Activated CD4-positive, alpha-beta T cell treated with anti-CD3 and anti-CD28 coated beads for 36 hours (primary cell): Measurements from ENCODE around the gene SKIC3. TPM values are rescaled to one million over a fixed set of nuclear protein-coding genes. Genes with fewer than 3 reads are reported as not detected.

Experiments used
- ATAC-seq: fragments of 200-7000 bp; cut with Tn5 transposase; one replicate; pipeline ENCODE4 v1.10.0; 2021; ENCODE audit warnings: mild to moderate bottlenecking, moderate library complexity
- CTCF ChIA-PET: fragments of 350-600 bp; sonication (Branson Sonifier 250); formaldehyde crosslinking; loops from one replicate; lab custom pipeline; 2021; ENCODE audit warnings: antibody characterized with exemption; lab: Charles Lee
- POLR2A ChIA-PET: fragments of 350-600 bp; sonication (Branson Sonifier 250); formaldehyde crosslinking; loops from one replicate; lab custom pipeline; 2021; ENCODE audit warnings: antibody characterized with exemption, inconsistent platforms; lab: Charles Lee
- DNase-seq: peaks from one replicate; pipeline ENCODE4 v3.0.0-alpha.2; 2020
- H3K27ac Mint-ChIP-seq: one replicate; pipeline ENCODE4 v1.8.0; 2021; ENCODE audit warnings: mixed read lengths
- H3K27me3 Mint-ChIP-seq: one replicate; pipeline ENCODE4 v1.8.0; 2021; ENCODE audit warnings: mixed read lengths
- H3K36me3 Mint-ChIP-seq: one replicate; pipeline ENCODE4 v1.8.0; 2021; ENCODE audit warnings: low read depth, mixed read lengths
- H3K4me1 Mint-ChIP-seq: one replicate; pipeline ENCODE4 v1.8.0; 2021; ENCODE audit warnings: mixed read lengths
- H3K4me3 Mint-ChIP-seq: one replicate; pipeline ENCODE4 v1.8.0; 2021; ENCODE audit warnings: mild to moderate bottlenecking, moderate library complexity, mixed read lengths
- H3K9me3 Mint-ChIP-seq: one replicate; pipeline ENCODE4 v1.8.0; 2021; ENCODE audit warnings: low read depth, mixed read lengths
- intact Hi-C, 2 experiments: fragments of 100-400 bp; cut with DNase I in 1 of 2; cut with micrococcal nuclease in 1 of 2; formaldehyde crosslinking; loops; one replicate each; pipeline versions ENCODE4 v1.14.2 to v1.15.1; 2022 to 2024; cut with DNase I, micrococcal nuclease
- total RNA-seq, 2 experiments: library from RNA; stranded (reverse); gene quantifications; one replicate each; pipeline ENCODE4 v1.2.3, GENCODE V29; 2021

The SKIC3 gene
- total RNA-seq, result 10 to 100 TPM; 74.6 to 75.8 TPM

GRCh38 chr5:95554647-95555548, at the start of gene SKIC3, which contains the start of gene ARSK:
TSS of gene SKIC3 (minus strand) at chr5:95554977. CDS start at chr5:95547150, 7,827 bp downstream.
TSS of gene ARSK (plus strand) at chr5:95555101. CDS start at chr5:95555279, 178 bp downstream.
- ChIA-PET CTCF (interaction anchor here (0.6 to 1.1 kb wide), 3 partner anchors 23 to 92 kb away, joined by 3 to 4 read pairs (median 3); partner anchors contain the start of gene RFESD), POLR2A (interaction anchor here (0.6 to 1.6 kb wide), 5 partner anchors 10 to 176 kb away, joined by 3 to 10 read pairs (median 3); partner anchors contain the start of genes RFESD and RHOBTB3)
- ATAC-seq (peak; percentile 91), DNase-seq (peak; percentile 92)
- Mint-ChIP-seq H3K9me3 (no peaks in the 10 kb centered on the region), H3K4me1 (peaks cover 37% of the 10 kb centered on the region), H3K36me3 (peaks cover 11% of the 10 kb centered on the region), H3K4me3 (peak within 1 kb of the TSS; percentile 88), H3K27me3 (no peaks in the 10 kb centered on the region), H3K27ac (peak within 1 kb of the TSS; percentile 90)
- intact Hi-C loops, result loop anchor here (1.0 to 10.0 kb wide), 13 partner anchors 36 to 1630 kb away; partner anchors contain the start of genes GLRX (in 2 of the 2), ELL2 (in 1 of the 2), GPR150 (in 1 of the 2) and MCTP1 (in 1 of the 2)

- no peak overlapping the region for H3K27ac Mint-ChIP-seq
- no peaks in the 10 kb centered on the region for H3K9me3 Mint-ChIP-seq
- DNase-seq (no peak), ATAC-seq (no peak)
- ChIA-PET CTCF (interaction anchor here (1.1 kb wide), 1 partner anchor 8 kb away, joined by 3 read pairs; no protein-coding TSS in a partner anchor), POLR2A (no interaction called here)
- H3K36me3 Mint-ChIP-seq, result peaks cover 9% of the 10 kb centered on the region
- H3K27me3 Mint-ChIP-seq, result no peaks in the 10 kb centered on the region
- H3K4me1 Mint-ChIP-seq, result no peaks in the 10 kb centered on the region
- H3K4me3 Mint-ChIP-seq, result no peak overlapping the region
- intact Hi-C loops, result no loop called here
These were observed 45.8 kb upstream of the SKIC3 start for GRCh38 chr5:95600557-95600956.

GRCh38 chr5:95599252-95599651, 44.5 kb upstream of the SKIC3 start:
- Mint-ChIP-seq H3K9me3 (no peaks in the 10 kb centered on the region), H3K36me3 (peaks cover 5% of the 10 kb centered on the region), H3K4me3 (no peak overlapping the region), H3K4me1 (no peaks in the 10 kb centered on the region), H3K27ac (no peak overlapping the region), H3K27me3 (no peaks in the 10 kb centered on the region)
- intact Hi-C loops, result loop anchor here in 1 of 2 experiments (10.0 kb wide), 1 partner anchor 314 kb away; the partner anchor contains the start of gene MCTP1
- DNase-seq (no peak), ATAC-seq (no peak)
- CTCF ChIA-PET, result interaction anchor here (1.0 to 1.1 kb wide), 2 partner anchors 9 to 11 kb away, joined by 3 to 4 read pairs; no protein-coding TSS in a partner anchor
- POLR2A ChIA-PET, result no interaction called here

GRCh38 chr5:95595289-95595931, 40.6 kb upstream of the SKIC3 start:
- ATAC-seq, result no peak
- POLR2A ChIA-PET, result no interaction called here
- H3K9me3 Mint-ChIP-seq, result no peaks in the 10 kb centered on the region
- DNase-seq, result no peak
- peaks cover 24% of the 10 kb centered on the region for H3K4me1 Mint-ChIP-seq
- intact Hi-C loops, result loop anchor here in 1 of 2 experiments (10.0 kb wide), 1 partner anchor 311 kb away; the partner anchor contains the start of gene MCTP1
- no peaks in the 10 kb centered on the region for H3K27me3 Mint-ChIP-seq
- no peak overlapping the region for H3K4me3 Mint-ChIP-seq
- peaks cover 5% of the 10 kb centered on the region for H3K36me3 Mint-ChIP-seq
- CTCF ChIA-PET, result no interaction called here
- no peak overlapping the region for H3K27ac Mint-ChIP-seq

DNA sequence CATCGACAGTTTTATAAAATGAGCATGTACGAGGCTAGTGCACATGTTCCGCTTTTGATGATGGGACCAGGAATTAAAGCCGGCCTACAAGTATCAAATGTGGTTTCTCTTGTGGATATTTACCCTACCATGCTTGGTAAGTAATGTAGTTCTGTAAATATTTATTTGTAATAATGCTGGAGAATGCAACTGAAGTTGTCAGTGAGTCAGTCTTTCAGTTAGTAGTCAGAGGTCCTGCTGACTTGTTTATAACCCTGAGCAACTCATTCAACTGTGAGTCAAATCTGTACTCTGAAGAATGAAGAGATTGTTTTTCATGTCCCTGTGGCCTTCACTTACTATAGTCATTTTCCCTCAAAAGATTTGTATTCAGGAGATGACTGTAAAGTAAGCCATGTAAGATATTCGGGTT, 36.7 kb upstream of the SKIC3 start:
- no peaks in the 10 kb centered on the region for H3K9me3 Mint-ChIP-seq
- ChIA-PET CTCF (no interaction called here), POLR2A (no interaction called here)
- no peak overlapping the region for H3K4me3 Mint-ChIP-seq
- DNase-seq, result no peak
- H3K27me3 Mint-ChIP-seq, result no peaks in the 10 kb centered on the region
- peaks cover 7% of the 10 kb centered on the region for H3K36me3 Mint-ChIP-seq
- H3K4me1 Mint-ChIP-seq, result peaks cover 30% of the 10 kb centered on the region
- peak overlapping the region; percentile 62 for H3K27ac Mint-ChIP-seq
- peak; percentile 95 for ATAC-seq
- intact Hi-C loops, result loop anchor here (1.0 to 10.0 kb wide), 7 partner anchors 24 to 307 kb away; partner anchors contain the start of genes ARSK (in 2 of the 2), GPR150 (in 1 of the 2) and MCTP1 (in 1 of the 2)

- ChIA-PET CTCF (no interaction called here), POLR2A (no interaction called here)
- peak; percentile 25 for ATAC-seq
- DNase-seq, result no peak
- Mint-ChIP-seq H3K27me3 (no peaks in the 10 kb centered on the region), H3K4me1 (peaks cover 30% of the 10 kb centered on the region), H3K9me3 (no peaks in the 10 kb centered on the region), H3K36me3 (peaks cover 7% of the 10 kb centered on the region), H3K27ac (peak overlapping the region; percentile 62), H3K4me3 (no peak overlapping the region)
- intact Hi-C loops, result loop anchor here (1.0 to 10.0 kb wide), 7 partner anchors 24 to 306 kb away; partner anchors contain the start of genes ARSK (in 2 of the 2), GPR150 (in 1 of the 2) and MCTP1 (in 1 of the 2)
These were observed 36.1 kb upstream of the SKIC3 start for GRCh38 chr5:95590880-95591279.

GRCh38 chr5:95583992-95584391, 29.2 kb upstream of the SKIC3 start:
- ChIA-PET CTCF (no interaction called here), POLR2A (no interaction called here)
- no peaks in the 10 kb centered on the region for H3K27me3 Mint-ChIP-seq
- peaks cover 18% of the 10 kb centered on the region for H3K36me3 Mint-ChIP-seq
- H3K4me3 Mint-ChIP-seq, result no peak overlapping the region
- no peaks in the 10 kb centered on the region for H3K4me1 Mint-ChIP-seq
- no peak overlapping the region for H3K27ac Mint-ChIP-seq
- ATAC-seq (no peak), DNase-seq (no peak)
- H3K9me3 Mint-ChIP-seq, result no peaks in the 10 kb centered on the region
- intact Hi-C loops, result no loop called here

GRCh38 chr5:95581576-95581975, 26.8 kb upstream of the SKIC3 start:
- POLR2A ChIA-PET, result no interaction called here
- ATAC-seq (no peak), DNase-seq (no peak)
- CTCF ChIA-PET, result interaction anchor here (1.1 kb wide), 1 partner anchor 84 kb away, joined by 3 read pairs; no protein-coding TSS in a partner anchor
- H3K27me3 Mint-ChIP-seq, result no peaks in the 10 kb centered on the region
- peaks cover 20% of the 10 kb centered on the region for H3K36me3 Mint-ChIP-seq
- no peak overlapping the region for H3K4me3 Mint-ChIP-seq
- no peaks in the 10 kb centered on the region for H3K9me3 Mint-ChIP-seq
- intact Hi-C loops, result no loop called here
- H3K27ac Mint-ChIP-seq, result no peak overlapping the region
- H3K4me1 Mint-ChIP-seq, result no peaks in the 10 kb centered on the region

DNA sequence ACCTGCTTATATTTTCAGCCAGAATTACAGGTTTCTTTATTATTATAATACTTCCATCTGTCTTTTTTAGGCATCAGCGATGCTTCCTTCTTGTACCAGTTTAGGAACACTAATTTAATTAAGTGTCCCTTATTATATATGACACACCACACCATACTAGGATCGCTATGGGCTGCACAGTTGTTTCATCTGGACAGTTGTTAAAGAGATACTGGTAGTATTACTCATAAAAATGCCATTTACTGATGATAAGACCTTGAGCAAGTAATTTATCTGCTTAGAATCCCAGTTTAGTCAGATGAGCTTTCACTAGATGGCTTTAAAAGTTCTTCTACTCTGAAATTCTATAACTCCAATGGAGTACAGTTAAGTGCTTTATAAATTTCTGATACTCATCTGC, 17.2 kb upstream of the SKIC3 start:
- Mint-ChIP-seq H3K36me3 (peaks cover 38% of the 10 kb centered on the region), H3K4me1 (no peaks in the 10 kb centered on the region), H3K27me3 (no peaks in the 10 kb centered on the region), H3K9me3 (peaks cover 3% of the 10 kb centered on the region), H3K27ac (no peak overlapping the region), H3K4me3 (no peak overlapping the region)
- ATAC-seq (no peak), DNase-seq (no peak)
- CTCF ChIA-PET, result interaction anchor here (0.6 kb wide), 1 partner anchor 772 kb away, joined by 4 read pairs; no protein-coding TSS in a partner anchor
- intact Hi-C loops, result no loop called here
- POLR2A ChIA-PET, result no interaction called here

DNA sequence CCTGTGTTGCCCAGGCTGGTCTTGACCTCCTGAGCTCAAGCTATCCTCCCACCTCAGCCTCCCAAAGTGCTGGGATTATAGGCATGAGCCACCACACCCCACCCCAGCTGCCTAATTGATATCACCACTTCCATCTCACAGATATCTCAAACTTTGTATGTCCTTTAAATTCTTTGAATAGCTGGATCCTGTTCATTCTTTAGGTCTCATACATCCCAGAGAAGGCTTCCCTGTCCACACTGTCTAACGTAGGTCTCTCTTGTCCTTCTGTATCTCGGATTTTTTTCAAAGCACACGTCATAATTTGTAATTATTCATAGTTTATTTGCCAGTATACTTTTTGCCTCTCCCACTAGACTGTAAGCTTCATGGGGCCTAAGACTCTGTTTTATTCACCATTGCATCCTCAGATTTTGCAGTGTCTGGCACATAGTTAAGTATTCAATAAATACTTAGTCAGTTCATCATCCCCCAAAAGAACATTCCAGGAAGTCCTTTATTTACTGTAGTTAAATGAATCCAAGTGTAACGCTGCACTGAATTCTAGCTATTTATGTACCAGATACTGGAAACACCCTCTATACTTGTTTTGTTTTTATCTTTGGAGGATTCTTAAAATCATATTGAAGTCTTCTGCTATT, 10.6 kb upstream of the SKIC3 start:
- H3K27ac Mint-ChIP-seq, result no peak overlapping the region
- no peak for DNase-seq
- no peak for ATAC-seq
- POLR2A ChIA-PET, result no interaction called here
- intact Hi-C loops, result no loop called here
- H3K27me3 Mint-ChIP-seq, result no peaks in the 10 kb centered on the region
- peaks cover 17% of the 10 kb centered on the region for H3K36me3 Mint-ChIP-seq
- H3K4me3 Mint-ChIP-seq, result no peak overlapping the region
- no peaks in the 10 kb centered on the region for H3K9me3 Mint-ChIP-seq
- CTCF ChIA-PET, result interaction anchor here (0.8 kb wide), 1 partner anchor 19 kb away, joined by 3 read pairs; no protein-coding TSS in a partner anchor
- peaks cover 5% of the 10 kb centered on the region for H3K4me1 Mint-ChIP-seq
